SJCRH30 (cell line): Measurements from ENCODE around the gene SGCA. TPM values are rescaled to one million over a fixed set of nuclear protein-coding genes. Genes with fewer than 3 reads are reported as not detected.
A peak's percentile ranks its signal among the peaks of the same experiment; 100 is the strongest.

ENCODE experiments used
- DNase-seq, 2 experiments: peaks; one replicate each; pipeline ENCODE4 v3.0.0-alpha.2; 2015 to 2020
- H3K27ac ChIP-seq: fragments of 250-450 bp; sonication (Bioruptor Pico); 2 replicates; pipeline ENCODE4 v1.5.1; 2020; ENCODE audit warnings: mild to moderate bottlenecking, moderate library complexity
- H3K27me3 ChIP-seq: fragments of 250-450 bp; sonication (Bioruptor Pico); 2 replicates; pipeline ENCODE4 v1.5.1; 2020; ENCODE audit warnings: mild to moderate bottlenecking, moderate library complexity
- H3K36me3 ChIP-seq: fragments of 250-450 bp; sonication (Bioruptor Pico); 2 replicates; pipeline ENCODE4 v1.5.1; 2020; ENCODE audit warnings: mild to moderate bottlenecking, moderate library complexity
- H3K4me1 ChIP-seq: fragments of 250-450 bp; sonication (Bioruptor Pico); 2 replicates; pipeline ENCODE4 v1.5.1; 2020; ENCODE audit warnings: mild to moderate bottlenecking, moderate library complexity
- H3K4me3 ChIP-seq: fragments of 250-450 bp; sonication (Bioruptor Pico); 2 replicates; pipeline ENCODE4 v1.5.1; 2020; ENCODE audit warnings: mild to moderate bottlenecking, moderate library complexity
- H3K9me3 ChIP-seq: fragments of 250-450 bp; sonication (Bioruptor Pico); replicated peaks from 2 replicates; pipeline ENCODE4 v1.5.1; 2020; ENCODE audit warnings: mild to moderate bottlenecking, moderate library complexity
- total RNA-seq: library from RNA; depleted of rRNA; stranded (reverse); fragments of >200 nt; shearing (Covaris generic); gene quantifications from 2 replicates; pipeline ENCODE4 v1.2.3, GENCODE V29; 2014

The SGCA gene
- total RNA-seq, 1 experiment from 2014 or later: 43.4 TPM

DNA sequence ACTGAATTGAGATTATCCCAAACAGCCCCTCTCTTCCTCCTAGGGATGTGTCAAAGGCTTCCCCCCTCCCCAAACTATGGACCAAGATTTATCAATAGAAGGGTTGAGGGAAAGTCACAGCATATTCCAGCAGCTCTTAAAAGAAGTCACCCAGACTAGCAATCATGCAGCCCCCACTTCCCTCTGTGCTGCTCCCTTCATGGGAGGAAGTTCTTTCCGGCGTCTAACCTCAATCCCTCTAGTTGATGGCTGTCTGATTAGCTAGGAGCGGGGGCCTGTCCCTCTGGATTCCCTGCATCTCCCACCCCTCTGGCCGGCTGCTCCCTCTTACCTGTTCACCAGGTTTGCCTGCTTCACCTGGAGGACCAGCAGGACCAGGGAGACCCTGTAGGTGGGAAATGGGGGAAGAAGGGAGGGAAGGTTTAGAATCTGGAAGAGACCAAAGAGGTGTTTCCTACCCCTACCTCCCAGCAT, 26.4 kb downstream of the SGCA start:
- DNase-seq: no peak
- Histone ChIP-seq H3K9me3 (no peaks in the 10 kb centered on the region), H3K27me3 (no peaks in the 10 kb centered on the region), H3K36me3 (no peaks in the 10 kb centered on the region), H3K4me1 (peaks cover 11% of the 10 kb centered on the region), H3K4me3 (no peak overlapping the region), H3K27ac (no peak overlapping the region)

DNA sequence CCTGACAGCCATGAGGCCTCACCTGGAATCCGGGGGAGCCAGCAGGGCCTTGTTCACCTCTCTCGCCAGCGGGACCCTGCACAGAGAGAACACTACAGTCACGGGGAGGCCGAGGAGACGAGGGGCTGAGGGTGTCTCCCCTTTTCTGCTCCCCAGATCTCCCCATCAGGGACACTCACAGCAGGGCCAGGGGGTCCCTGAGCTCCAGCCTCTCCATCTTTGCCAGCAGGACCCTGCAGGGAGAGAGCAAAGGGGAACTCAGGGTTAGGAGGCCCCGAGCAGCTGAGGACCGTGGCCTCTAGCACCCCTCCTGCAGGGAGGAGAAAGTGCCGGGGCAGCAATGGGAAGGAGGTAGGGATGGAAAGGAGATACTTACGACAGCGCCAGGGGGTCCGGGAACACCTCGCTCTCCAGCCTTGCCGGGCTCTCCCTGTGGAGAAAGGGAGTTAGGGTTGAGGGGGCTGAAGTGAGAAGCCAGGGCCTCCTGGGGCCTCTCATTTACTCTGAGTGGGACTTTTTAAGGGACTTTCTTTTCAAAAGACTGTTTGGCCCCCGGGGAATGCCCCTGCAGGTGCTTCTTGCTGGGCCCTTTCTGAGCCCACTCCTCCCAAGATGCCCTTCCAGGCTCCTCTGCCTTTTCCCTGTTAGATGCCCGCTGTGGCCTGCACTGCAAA, 26.9 kb downstream of the SGCA start:
- Histone ChIP-seq H3K9me3 (no peaks in the 10 kb centered on the region), H3K4me1 (peaks cover 15% of the 10 kb centered on the region), H3K4me3 (no peak overlapping the region), H3K27ac (no peak overlapping the region), H3K27me3 (no peaks in the 10 kb centered on the region), H3K36me3 (no peaks in the 10 kb centered on the region)
- DNase-seq: no peak

DNA sequence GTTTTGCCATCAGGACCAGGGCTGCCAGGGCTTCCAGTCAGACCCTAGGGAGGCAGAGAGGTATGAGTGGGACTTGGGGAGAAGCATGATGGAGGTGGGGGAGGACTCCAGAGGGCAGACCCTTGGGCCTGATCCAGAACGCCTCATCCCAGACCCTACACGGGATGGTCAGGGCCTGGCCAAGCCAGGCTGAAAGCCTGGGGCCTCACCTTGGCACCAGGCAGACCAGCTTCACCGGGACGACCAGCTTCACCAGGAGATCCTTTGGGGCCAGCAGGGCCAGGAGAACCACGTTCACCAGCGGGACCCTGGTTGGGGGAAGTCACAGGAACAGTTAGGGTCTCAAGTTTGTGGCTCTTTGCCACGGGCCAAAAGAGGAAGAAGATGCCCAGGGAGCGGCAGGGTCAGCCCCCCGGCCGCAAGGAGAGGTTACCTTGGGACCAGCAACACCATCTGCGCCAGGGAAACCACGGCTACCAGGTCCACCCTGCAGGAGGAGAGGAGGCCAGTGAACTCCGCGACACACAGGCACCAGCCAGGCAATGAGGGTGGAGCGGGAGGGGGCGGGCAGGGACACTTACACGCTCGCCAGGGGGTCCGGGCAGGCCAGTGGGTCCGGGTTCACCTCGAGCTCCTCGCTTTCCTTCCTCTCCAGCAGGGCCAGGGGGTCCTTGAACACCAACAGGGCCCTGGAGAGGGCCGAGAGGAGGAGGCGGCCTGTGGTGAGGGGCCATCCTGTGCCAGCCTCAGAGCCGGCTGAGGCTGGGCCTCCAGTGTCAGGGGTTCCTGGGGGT, 28.5 kb downstream of the SGCA start:
- H3K27ac ChIP-seq: no peak overlapping the region
- H3K4me3 ChIP-seq: no peak overlapping the region
- H3K27me3 ChIP-seq: no peaks in the 10 kb centered on the region
- no peak for DNase-seq
- H3K4me1 ChIP-seq: peaks cover 21% of the 10 kb centered on the region
- H3K9me3 ChIP-seq: no peaks in the 10 kb centered on the region
- no peaks in the 10 kb centered on the region for H3K36me3 ChIP-seq

DNA sequence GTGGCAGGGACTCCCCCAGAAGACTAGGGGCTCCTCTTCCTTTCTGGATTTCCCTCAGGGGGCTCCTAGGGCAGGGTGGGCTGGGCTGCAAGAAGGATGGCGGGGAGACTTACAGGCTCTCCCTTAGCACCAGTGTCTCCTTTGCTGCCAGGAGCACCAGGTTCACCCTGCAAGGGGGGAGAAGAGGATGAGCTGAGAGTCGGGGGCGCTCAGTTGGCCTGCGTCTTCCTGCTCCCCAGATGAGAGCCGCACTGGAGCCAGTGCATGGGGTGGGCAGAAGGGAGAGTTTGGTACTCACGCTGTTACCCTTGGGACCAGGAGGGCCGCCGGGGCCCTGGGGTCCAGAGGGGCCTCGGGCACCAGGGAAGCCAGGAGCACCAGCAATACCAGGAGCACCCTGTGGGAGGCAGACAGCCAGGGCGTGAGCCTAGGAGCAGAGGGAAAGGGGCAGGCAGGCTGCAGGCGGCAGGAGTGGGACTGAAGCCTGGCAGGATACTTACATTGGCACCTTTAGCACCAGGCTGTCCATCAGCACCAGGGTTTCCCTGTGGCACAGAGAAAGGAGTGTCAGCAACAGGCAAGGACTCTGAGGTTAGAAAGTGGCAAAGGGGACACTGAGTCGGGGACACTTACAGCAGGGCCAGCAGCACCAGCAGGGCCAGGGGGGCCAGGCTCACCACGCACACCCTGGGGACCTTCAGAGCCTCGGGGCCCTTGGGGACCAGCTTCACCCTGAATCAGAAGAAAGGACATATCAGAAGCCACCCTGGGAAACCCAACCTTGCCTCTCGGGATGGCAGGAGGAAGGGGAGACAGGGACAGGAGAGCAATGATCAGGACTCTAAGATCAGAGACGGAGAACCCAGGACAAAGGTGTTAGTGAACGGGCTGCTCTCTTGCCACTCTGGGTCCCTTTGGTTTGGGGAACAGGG, 29.4 kb downstream of the SGCA start:
- peaks cover 21% of the 10 kb centered on the region for H3K4me1 ChIP-seq
- no peak overlapping the region for H3K27ac ChIP-seq
- H3K27me3 ChIP-seq: no peaks in the 10 kb centered on the region
- no peak overlapping the region for H3K4me3 ChIP-seq
- H3K9me3 ChIP-seq: no peaks in the 10 kb centered on the region
- DNase-seq: no peak
- no peaks in the 10 kb centered on the region for H3K36me3 ChIP-seq

DNA sequence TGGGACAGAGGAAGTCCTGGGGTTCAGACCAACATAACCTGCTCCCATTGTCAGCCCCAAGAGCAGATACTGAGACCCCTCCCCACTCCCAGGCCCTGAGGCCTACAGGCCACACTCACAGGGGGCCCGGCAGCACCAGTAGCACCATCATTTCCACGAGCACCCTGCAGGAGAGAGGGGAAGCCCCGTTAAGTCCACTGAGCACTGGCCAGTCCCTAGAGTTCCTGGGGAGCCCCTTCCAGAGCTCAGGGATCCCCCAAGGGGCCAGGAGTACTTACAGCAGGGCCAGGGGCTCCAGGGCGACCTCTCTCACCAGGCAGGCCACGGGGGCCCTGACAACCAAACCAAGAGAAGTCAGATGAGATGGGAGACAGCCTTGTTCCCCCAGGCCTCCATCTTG, 30.2 kb downstream of the SGCA start:
- peaks cover 2% of the 10 kb centered on the region for H3K27me3 ChIP-seq
- DNase-seq: no peak
- no peaks in the 10 kb centered on the region for H3K36me3 ChIP-seq
- no peak overlapping the region for H3K4me3 ChIP-seq
- H3K9me3 ChIP-seq: no peaks in the 10 kb centered on the region
- H3K4me1 ChIP-seq: peaks cover 21% of the 10 kb centered on the region
- H3K27ac ChIP-seq: peak overlapping the region; percentile 62

DNA sequence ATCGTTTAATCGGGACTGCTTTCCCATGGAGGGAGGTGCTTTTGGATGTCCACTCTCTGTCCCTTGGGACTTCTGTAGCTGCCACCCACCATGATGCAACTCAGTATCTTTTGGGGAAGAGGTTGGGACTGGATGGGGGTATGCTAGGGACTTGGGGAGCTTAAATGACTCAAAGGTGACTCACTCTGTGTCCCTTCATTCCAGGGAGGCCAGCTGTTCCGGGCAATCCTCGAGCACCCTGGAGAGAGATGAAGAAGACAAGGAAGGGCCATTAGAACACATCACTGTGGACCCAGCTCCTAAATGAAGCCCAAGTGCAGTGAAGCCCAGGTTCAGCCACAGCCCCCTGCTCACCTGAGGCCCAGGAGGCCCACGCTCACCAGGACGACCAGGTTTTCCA, 31.0 kb downstream of the SGCA start:
- no peak overlapping the region for H3K4me3 ChIP-seq
- H3K4me1 ChIP-seq: peaks cover 21% of the 10 kb centered on the region
- peaks cover 8% of the 10 kb centered on the region for H3K27me3 ChIP-seq
- peak overlapping the region; percentile 62 for H3K27ac ChIP-seq
- no peaks in the 10 kb centered on the region for H3K9me3 ChIP-seq
- no peaks in the 10 kb centered on the region for H3K36me3 ChIP-seq
- peak; percentile 64 to 66 for DNase-seq

DNA sequence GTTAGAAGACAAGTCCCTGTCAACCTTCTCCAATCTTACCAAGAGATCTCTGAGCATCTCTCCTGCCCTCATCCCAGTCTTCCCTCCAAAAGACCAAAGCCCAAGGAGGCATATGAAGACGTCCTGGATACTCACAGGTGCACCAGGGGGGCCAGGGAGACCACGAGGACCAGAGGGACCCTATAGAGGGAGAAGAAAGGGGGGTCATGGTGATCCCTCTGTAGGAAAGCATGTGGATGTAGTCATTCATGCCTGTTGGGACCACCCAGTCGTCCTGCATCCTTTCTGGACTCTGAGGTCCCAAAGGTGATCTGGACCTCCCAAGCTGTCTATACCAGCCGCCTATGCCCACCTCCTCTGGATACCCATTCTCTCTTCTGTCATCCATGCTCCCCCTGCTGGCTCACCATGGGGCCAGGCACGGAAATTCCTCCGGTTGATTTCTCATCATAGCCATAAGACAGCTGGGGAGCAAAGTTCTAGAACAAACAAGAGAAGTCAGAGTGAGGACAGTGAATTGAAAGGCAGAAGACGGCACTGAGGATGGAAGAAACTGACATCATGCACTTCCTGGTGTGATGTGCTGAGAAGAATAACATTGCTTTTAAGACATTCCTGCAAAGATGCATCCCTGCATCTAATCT, 32.3 kb downstream of the SGCA start:
- H3K27ac ChIP-seq: no peak overlapping the region
- H3K4me3 ChIP-seq: no peak overlapping the region
- H3K9me3 ChIP-seq: no peaks in the 10 kb centered on the region
- no peaks in the 10 kb centered on the region for H3K36me3 ChIP-seq
- peak; percentile 76 to 83 for DNase-seq
- peaks cover 21% of the 10 kb centered on the region for H3K4me1 ChIP-seq
- peaks cover 8% of the 10 kb centered on the region for H3K27me3 ChIP-seq

DNA sequence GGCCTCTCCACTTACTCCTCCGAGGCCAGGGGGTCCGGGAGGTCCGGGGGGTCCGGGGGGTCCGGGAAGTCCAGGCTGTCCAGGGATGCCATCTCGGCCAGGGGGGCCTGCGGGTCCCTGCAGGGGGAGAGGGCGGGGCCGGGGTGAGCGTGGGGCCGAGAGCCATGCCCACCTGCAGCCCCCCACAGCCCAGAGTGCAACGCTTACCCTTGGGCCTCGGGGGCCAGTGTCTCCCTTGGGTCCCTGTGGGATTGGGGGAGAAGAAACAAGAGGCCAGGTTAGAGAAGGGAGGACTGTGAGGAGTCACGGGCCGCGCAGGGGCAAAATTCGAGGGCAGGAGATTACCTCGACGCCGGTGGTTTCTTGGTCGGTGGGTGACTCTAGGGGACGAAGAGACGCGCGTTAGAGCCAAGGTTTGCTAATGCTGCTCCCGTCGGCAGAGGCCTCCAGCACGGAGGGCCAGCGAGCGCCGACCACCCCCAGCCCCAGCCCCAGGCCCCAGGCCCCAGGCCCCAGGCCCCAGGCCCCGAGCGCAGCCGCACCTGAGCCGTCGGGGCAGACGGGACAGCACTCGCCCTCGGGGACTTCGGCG, 33.5 kb downstream of the SGCA start:
- H3K27me3 ChIP-seq: peaks cover 8% of the 10 kb centered on the region
- H3K4me3 ChIP-seq: no peak overlapping the region
- no peak for DNase-seq
- H3K36me3 ChIP-seq: no peaks in the 10 kb centered on the region
- H3K9me3 ChIP-seq: no peaks in the 10 kb centered on the region
- no peak overlapping the region for H3K27ac ChIP-seq
- H3K4me1 ChIP-seq: peaks cover 21% of the 10 kb centered on the region

DNA sequence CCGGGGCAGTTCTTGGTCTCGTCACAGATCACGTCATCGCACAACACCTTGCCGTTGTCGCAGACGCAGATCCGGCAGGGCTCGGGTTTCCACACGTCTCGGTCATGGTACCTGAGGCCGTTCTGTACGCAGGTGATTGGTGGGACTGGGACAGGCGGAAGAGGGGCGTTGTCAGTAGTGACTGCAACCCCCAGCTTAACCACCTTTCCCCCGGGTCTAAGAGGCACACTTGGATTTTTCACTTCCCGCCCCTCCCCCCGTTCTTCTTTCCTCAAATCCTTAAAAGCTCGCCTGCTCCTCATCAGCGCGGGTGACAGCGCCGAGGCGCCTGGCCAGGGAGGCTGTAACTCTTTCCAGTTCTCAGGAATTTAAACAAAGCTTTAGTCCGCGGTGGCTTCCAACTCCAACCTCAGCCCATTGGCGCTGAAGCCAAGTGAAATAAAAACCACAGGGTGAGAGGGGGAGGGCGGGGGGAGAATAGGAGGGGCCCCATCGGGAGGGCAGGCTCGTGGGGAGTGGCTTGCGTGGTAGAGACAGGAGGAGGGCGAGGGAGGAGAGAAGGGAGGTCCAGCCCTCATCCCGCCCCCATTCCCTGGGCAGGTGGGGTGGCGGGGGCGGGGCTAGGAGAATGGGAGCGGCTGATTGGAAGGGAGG, 34.1 kb downstream of the SGCA start:
- DNase-seq: peak; percentile 90 to 91
- H3K9me3 ChIP-seq: no peaks in the 10 kb centered on the region
- H3K4me3 ChIP-seq: peak overlapping the region; percentile 29
- H3K27me3 ChIP-seq: peaks cover 8% of the 10 kb centered on the region
- H3K27ac ChIP-seq: no peak overlapping the region
- H3K4me1 ChIP-seq: peaks cover 21% of the 10 kb centered on the region
- no peaks in the 10 kb centered on the region for H3K36me3 ChIP-seq

DNA sequence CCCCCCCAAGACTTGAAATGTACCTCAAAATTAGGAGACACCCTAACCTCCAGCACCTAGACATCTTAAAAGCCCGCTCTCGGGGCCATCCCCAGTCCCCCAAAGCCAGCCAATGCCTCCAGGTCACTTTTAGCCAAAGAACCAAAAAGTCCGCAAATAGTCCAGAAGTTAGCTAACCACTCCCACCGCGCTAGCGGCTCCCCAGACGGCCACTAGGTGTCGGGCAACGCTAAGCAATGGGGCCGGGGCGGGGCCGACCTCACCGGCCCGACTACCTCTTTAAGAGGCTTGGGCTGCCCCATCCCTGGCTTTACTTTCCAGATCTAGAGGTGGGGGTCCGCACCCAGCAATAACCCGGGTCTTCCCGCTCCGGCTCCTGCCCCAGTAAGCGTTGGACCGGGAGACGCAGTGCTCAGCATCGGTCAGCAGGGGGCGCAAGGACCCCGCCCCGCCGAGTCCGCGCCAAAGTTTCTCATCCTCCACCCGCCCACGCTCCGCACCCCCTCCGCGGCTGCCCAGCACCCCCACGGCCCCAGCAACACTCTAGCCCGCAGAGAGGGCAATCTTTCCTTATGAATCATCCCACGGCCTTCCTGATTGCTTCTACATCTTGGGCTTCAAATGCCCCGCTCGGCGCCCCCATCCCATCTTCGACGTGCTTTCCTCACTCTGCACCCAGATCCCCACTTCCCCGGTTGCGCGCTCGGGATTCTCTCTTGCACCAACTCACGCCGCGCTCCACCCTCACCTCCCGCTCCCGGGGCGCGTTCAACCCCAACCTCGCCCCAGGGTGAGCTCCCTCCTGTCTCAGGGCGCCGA, 34.9 kb downstream of the SGCA start:
- Histone ChIP-seq H3K4me3 (peak overlapping the region; percentile 29), H3K4me1 (peaks cover 21% of the 10 kb centered on the region), H3K36me3 (no peaks in the 10 kb centered on the region), H3K27me3 (peaks cover 8% of the 10 kb centered on the region), H3K9me3 (no peaks in the 10 kb centered on the region), H3K27ac (no peak overlapping the region)
- DNase-seq: peak; percentile 73 to 87

DNA sequence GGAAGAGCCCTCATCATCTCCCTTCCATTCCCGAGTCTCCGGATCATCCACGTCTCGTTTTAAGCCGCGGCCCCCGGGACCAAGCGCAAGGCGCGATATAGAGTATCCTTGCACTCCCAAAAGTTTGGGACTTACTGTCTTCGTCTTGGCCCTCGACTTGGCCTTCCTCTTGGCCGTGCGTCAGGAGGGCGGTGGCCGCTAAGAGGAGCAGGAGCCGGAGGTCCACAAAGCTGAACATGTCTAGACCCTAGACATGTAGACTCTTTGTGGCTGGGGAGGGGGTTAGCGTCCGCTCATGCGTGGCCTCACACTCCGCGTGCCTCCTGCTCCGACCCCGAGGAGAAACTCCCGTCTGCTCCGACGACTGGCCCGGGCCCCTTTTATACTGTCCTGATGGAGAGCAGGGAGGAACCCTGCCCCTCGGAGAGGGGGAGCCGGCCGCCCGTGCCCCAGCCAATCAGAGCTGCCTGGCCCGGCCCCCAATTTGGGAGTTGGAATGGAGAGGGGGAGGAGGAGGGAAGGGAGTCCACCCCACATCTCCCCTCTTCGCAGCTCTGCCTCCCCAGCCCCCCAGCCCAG, 35.6 kb downstream of the SGCA start, which contains the start of gene COL1A1:
COL1A1 (minus strand) TSS at position 356 of the 579 bp plus-strand sequence; CDS start at position 238, 118 bp downstream.
- DNase-seq: no peak
- H3K4me1 ChIP-seq: peaks cover 18% of the 10 kb centered on the region
- no peak within 1 kb of the TSS for H3K27ac ChIP-seq
- H3K4me3 ChIP-seq: peak within 1 kb of the TSS; percentile 29
- H3K36me3 ChIP-seq: no peaks in the 10 kb centered on the region
- no peaks in the 10 kb centered on the region for H3K9me3 ChIP-seq
- peaks cover 12% of the 10 kb centered on the region for H3K27me3 ChIP-seq

DNA sequence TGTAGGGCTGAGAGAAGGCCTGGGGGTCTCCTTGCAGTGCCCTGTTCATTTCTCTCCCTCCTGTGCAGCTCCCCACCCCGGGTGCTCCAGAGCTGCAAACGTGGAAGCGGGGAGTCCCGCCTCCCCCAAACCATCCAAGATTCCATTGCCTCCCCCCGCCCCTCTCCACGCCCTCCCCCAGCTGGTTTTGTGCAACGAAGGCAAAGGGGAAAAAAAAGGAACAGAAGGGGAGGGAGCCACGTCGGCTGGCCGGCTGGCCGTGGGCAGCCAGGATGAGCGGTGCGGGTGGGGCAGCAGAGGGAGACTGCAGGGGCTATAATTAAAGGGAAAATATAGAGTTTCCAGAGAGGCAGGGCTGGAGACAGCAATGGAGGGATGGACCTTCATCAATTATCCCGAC, 37.3 kb downstream of the SGCA start:
- Histone ChIP-seq H3K27ac (no peak overlapping the region), H3K9me3 (no peaks in the 10 kb centered on the region), H3K27me3 (peaks cover 12% of the 10 kb centered on the region), H3K4me3 (no peak overlapping the region), H3K4me1 (peaks cover 6% of the 10 kb centered on the region), H3K36me3 (no peaks in the 10 kb centered on the region)
- DNase-seq: no peak
